ENCODE results near the gene ECE1.

- TF ChIP-seq CTCF (conservative IDR thresholded peaks at IDR 0.05; ENCODE audit: low read length) (no peak), EZH2phosphoT487 (IDR thresholded peaks at IDR 0.05; ENCODE audit: borderline replicate concordance) (no peak)
Measured at GRCh38 chr1:21175324-21175669, 115.0 kb downstream of the ECE1 start.
